Naive thymus-derived CD4-positive, alpha-beta T cell (primary cell): ENCODE data around the gene IGF2BP2. TPM values are rescaled to one million over a fixed set of nuclear protein-coding genes. Genes with fewer than 3 reads are reported as not detected.

ENCODE experiments used
- ATAC-seq: fragments of 150-1000 bp; cut with Tn5 transposase; 2 replicates; pipeline ENCODE4 v1.10.0; 2021; ENCODE audit warnings: mild to moderate bottlenecking, moderate library complexity
- CTCF ChIA-PET: fragments of 350-600 bp; sonication (Branson Sonifier 250); formaldehyde crosslinking; loops from one replicate; lab custom pipeline; 2021; ENCODE audit warnings: antibody characterized with exemption; lab: Charles Lee
- POLR2A ChIA-PET: fragments of 350-600 bp; sonication (Branson Sonifier 250); formaldehyde crosslinking; loops from one replicate; lab custom pipeline; 2021; ENCODE audit warnings: antibody characterized with exemption, inconsistent platforms; lab: Charles Lee
- DNase-seq, 9 donors: peaks; one replicate each; pipeline versions ENCODE4 v3.0.0 to v3.0.0-alpha.2; 2020 to 2022; ENCODE audit warnings: mixed read lengths in 1 of 9
- H3K27ac ChIP-seq: one replicate; pipeline ENCODE4 v1.7.0; 2013; ENCODE audit warnings: mild to moderate bottlenecking, low read depth, low read length, moderate library complexity
- H3K27me3 ChIP-seq, 2 donors: one replicate each; pipeline ENCODE4 v1.7.0; 2013; ENCODE audit warnings: low read length in 2 of 2, mild to moderate bottlenecking in 2 of 2, moderate library complexity in 2 of 2; ENCODE audit not compliant: control insufficient read depth in 2 of 2, insufficient read depth in 2 of 2
- H3K36me3 ChIP-seq, 3 experiments: 1 replicate in 2 of 3; 2 replicates in 1 of 3; pipeline ENCODE4 v1.7.0; 2013; ENCODE audit warnings: low read length in 3 of 3, mild to moderate bottlenecking in 3 of 3, moderate library complexity in 1 of 3; ENCODE audit not compliant: insufficient read depth in 3 of 3, control insufficient read depth in 2 of 3
- H3K4me1 ChIP-seq, 2 donors: one replicate each; pipeline ENCODE4 v1.7.0; 2013; ENCODE audit warnings: low read length in 2 of 2, mild to moderate bottlenecking in 2 of 2, moderate library complexity in 1 of 2; ENCODE audit not compliant: control insufficient read depth in 2 of 2, insufficient read depth in 2 of 2
- H3K4me3 ChIP-seq: 2 replicates; pipeline ENCODE4 v1.7.0; 2013; ENCODE audit warnings: mild to moderate bottlenecking, low read length
- H3K9me3 ChIP-seq, 3 experiments: 1 replicate in 2 of 3; 2 replicates in 1 of 3; pipeline ENCODE4 v1.7.0; 2013; ENCODE audit warnings: low read length in 3 of 3; ENCODE audit not compliant: control insufficient read depth in 2 of 3
- H3K27ac Mint-ChIP-seq, 9 donors: one replicate each; pipeline ENCODE4 v1.8.0; 2020 to 2022; ENCODE audit warnings: mixed read lengths in 9 of 9, mild to moderate bottlenecking in 8 of 9, moderate library complexity in 5 of 9, inconsistent platforms in 2 of 9
- H3K27me3 Mint-ChIP-seq, 5 donors: one replicate each; pipeline ENCODE4 v1.8.0; 2021 to 2022; ENCODE audit warnings: mixed read lengths in 5 of 5, mild to moderate bottlenecking in 1 of 5
- H3K36me3 Mint-ChIP-seq, 5 donors: one replicate each; pipeline ENCODE4 v1.8.0; 2020 to 2022; ENCODE audit warnings: mixed read lengths in 5 of 5, mild to moderate bottlenecking in 3 of 5, inconsistent platforms in 1 of 5
- H3K4me1 Mint-ChIP-seq, 7 donors: one replicate each; pipeline ENCODE4 v1.8.0; 2020 to 2022; ENCODE audit warnings: mixed read lengths in 7 of 7, mild to moderate bottlenecking in 3 of 7, inconsistent platforms in 1 of 7
- H3K4me3 Mint-ChIP-seq, 10 donors: one replicate each; pipeline ENCODE4 v1.8.0; 2020 to 2022; ENCODE audit warnings: mild to moderate bottlenecking in 10 of 10, mixed read lengths in 10 of 10, moderate library complexity in 6 of 10, inconsistent platforms in 2 of 10
- H3K9me3 Mint-ChIP-seq, 11 donors: one replicate each; pipeline ENCODE4 v1.8.0; 2020 to 2022; ENCODE audit warnings: mixed read lengths in 11 of 11, mild to moderate bottlenecking in 4 of 11, inconsistent platforms in 1 of 11, moderate library complexity in 1 of 11
- intact Hi-C, 2 donors: fragments of 100-400 bp; cut with micrococcal nuclease; formaldehyde crosslinking; loops; one replicate each; pipeline ENCODE4 v1.15.1; 2023
- microRNA-seq: library from miRNA; unstranded; fragments of <30 nt; microRNA quantifications from one replicate; pipeline ENCODE4 v1.2.0, GENCODE V29; 2022; ENCODE audit warnings: borderline microRNAs expressed
- polyA plus RNA-seq, 2 donors: library from polyadenylated mRNA; unstranded; fragments of 300-500 nt; fragmentation: Illumina TruSeq; gene quantifications; one replicate each; pipeline ENCODE4 v1.2.3, GENCODE V29; 2021
- total RNA-seq, 6 experiments: library from RNA in 5 of 6; stranded (reverse) in 5 of 6; gene quantifications; 1 replicate in 5 of 6; 2 replicates in 1 of 6; pipeline ENCODE4 v1.2.3 and lab custom pipeline; 2021 to 2026

Gene IGF2BP2
- total and polyA plus RNA-seq, 7 experiments from 2014 or later: 0.14 to 5.0 (median 0.87) TPM; not detected in 3

DNA sequence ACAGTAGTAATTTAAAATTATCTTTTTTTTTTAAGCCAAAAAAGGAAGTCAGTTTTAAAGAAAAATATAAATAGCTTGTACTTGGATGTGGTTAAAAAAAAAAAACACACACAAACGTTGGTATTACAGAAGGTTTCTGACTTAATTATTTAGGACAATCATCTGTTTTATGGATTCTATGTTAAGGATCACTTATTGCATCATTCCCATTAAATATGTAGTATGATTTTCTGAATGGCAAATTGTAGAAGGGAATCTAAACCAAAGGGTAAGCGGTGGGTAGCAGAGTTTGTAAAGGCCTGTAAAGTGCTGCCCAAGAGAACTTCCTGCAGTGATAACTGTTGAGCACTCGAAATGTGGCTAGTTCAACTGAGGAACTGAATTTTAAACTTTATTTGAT, 230.8 kb downstream of the IGF2BP2 start:
- ATAC-seq (no peak), DNase-seq (no peak)
- Mint-ChIP-seq H3K27me3 (no peaks in the 10 kb centered on the region), H3K9me3 (no peaks in the 10 kb centered on the region), H3K4me3 (no peak overlapping the region), H3K4me1 (peaks cover 6 to 27% (median 17%) of the 10 kb centered on the region in 7 donors), H3K36me3 (peaks cover 2 to 18% (median 12%) of the 10 kb centered on the region in 5 donors), H3K27ac (no peak overlapping the region)
- Histone ChIP-seq H3K27me3 (no peaks in the 10 kb centered on the region), H3K27ac (no peak overlapping the region), H3K36me3 (peaks cover 0 to 20% (median 0%) of the 10 kb centered on the region in 3 experiments), H3K4me1 (no peaks in the 10 kb centered on the region), H3K4me3 (no peak overlapping the region), H3K9me3 (no peaks in the 10 kb centered on the region)
- POLR2A ChIA-PET: no interaction called here
- CTCF ChIA-PET: interaction anchor here (0.6 kb wide), 1 partner anchor 232 kb away, joined by 4 read pairs; no protein-coding TSS in a partner anchor
- intact Hi-C loops: no loop called here

Small RNAs within 50 kb of the gene (microRNA-seq; reads per million reads assigned to microRNA genes)
- gene MIR548AQ: not detected

Other genes starting within 250 kb of the IGF2BP2 start
- 10 to 100 TPM; 30.0 to 59.2 (median 47.3) TPM for gene SENP2, start 238.7 kb downstream of the IGF2BP2 start, total RNA-seq
- 10 to 100 TPM; 11.0 to 19.4 TPM for gene SENP2, start 238.7 kb downstream of the IGF2BP2 start, polyA plus RNA-seq
- 100 to 1,000 TPM; 194 to 673 (median 216) TPM for gene TRA2B, start 113.0 kb upstream of the IGF2BP2 start, total RNA-seq
- gene TRA2B, start 113.0 kb upstream of the IGF2BP2 start, polyA plus RNA-seq: 100 to 1,000 TPM; 182 to 221 TPM